HG03378 (cell line): Measurements from ENCODE around the gene LRRC8B.
"Not testable (repeated sequence)": the region's sequence is repeated elsewhere in the genome, so short reads cannot be mapped to it uniquely, and the experiment has no call there.

Experiments used
- ATAC-seq: cut with Tn5 transposase; IDR thresholded peaks from one replicate; pipeline ENCODE4 v1.9.1; 2021; ENCODE audit warnings: mild to moderate bottlenecking, moderate library complexity; ENCODE audit not compliant: unreplicated experiment

LRRC8B gene

DNA sequence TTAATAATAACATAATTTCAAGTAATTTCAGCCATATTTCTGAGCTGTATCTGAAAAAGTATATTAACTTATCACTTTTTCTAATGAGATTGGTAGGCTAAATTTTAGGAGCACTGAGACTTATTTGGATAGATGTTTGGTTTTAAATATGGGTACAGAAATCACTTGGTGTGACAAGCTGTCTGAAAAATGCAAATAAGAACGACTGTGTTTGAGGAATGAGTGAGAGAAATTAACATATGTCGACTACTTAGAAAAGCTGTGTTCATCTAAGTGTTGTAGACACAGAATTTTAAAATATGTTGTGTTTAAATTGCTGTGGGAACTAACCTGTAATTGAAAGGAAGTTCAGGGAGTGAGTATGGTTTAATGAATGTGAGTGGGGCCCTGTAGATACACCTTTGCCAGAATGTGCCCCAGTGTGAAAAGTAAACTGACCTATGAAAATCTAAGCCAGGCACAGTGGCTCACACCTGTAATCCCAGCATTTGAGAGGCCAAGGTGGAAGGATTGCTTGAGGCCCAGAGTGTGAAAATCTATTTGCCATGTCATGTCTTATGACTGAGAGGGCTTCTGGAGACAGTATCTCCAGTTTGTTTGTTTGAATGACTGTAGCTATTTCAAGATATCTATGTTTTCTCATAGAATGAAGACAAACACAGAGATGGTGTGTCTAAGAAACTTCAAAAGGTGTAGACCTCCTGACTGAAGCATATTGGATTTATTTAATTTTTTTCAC lies 54.5 kb downstream of the LRRC8B start:
- ATAC-seq, result no peak

- ATAC-seq, result no peak
Measured at GRCh38 chr1:89580036-89580435, 55.4 kb downstream of the LRRC8B start.

- no peak for ATAC-seq
Measured at GRCh38 chr1:89581859-89582258, 57.2 kb downstream of the LRRC8B start.

DNA sequence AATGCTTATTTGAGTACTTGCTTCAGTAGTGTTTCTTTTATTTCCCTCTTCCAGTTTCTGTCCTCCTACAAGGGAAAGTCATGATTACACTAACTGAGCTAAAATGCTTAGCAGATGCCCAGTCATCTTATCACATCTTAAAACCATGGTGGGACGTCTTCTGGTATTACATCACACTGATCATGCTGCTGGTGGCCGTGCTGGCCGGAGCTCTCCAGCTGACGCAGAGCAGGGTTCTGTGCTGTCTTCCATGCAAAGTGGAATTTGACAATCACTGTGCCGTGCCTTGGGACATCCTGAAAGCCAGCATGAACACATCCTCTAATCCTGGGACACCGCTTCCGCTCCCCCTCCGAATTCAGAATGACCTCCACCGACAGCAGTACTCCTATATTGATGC lies 57.9 kb downstream of the LRRC8B start:
- no peak for ATAC-seq

GRCh38 chr1:89584211-89584610 lies 59.6 kb downstream of the LRRC8B start:
- no peak for ATAC-seq

- no peak for ATAC-seq
Measured at GRCh38 chr1:89584781-89585180, 60.2 kb downstream of the LRRC8B start.

- no peak for ATAC-seq
Measured at GRCh38 chr1:89587729-89588161, 63.1 kb downstream of the LRRC8B start.

GRCh38 chr1:89588480-89588879 lies 63.9 kb downstream of the LRRC8B start:
- no peak for ATAC-seq

DNA sequence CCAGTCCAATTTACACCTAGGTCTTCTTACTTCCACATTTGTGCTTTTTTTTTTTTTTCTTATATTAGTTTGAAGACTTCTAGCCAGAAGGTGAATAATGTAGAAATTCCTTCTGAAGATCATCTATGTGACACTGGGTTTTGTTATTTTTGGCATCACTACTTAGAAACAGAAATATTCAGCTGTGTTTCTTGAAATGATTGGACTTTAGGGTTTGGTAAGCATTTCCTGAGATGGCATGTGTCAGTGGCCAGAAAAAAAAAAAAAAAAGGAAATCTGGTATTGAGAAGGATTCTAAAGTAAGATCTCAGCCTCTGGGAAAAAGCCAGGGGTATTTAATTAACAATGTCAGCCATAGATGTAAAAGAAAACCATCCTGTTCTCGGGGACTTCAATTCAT lies 64.9 kb downstream of the LRRC8B start:
- no peak for ATAC-seq

DNA sequence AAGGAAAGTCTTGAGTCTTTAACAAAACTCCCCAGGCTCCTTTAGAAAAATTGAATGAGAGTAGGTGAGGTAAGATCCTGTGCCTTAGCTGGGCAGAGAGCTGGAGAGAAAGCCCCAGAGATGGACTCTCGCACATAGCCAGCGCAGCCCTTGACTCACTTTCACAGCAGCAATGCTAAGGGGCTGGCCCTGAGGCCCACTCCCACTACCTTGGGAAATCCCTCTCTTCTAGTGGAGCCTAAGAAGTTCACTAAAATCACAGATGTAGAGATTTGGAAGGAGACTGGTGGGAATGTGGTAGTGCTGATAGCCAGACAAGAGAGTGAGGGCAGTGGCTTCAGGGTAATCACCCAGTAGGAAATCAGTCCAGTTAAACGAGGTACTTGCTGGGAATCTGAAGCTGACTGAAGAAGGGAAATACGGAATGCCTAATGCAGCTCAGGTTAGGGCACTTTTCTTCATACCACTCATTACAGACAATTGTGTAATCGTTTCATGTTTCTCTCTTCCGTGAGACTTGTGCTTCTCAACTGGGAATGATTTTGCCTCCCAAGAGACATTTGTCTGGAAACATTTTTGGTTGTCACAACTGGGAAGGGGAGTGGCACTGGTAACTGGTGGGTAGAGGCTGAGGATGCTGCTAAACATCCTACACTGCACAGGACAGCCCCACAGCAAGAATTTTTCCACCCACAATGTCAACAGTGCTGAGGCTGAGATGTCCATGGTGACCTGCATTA lies 65.9 kb downstream of the LRRC8B start:
- ATAC-seq, result no peak

DNA sequence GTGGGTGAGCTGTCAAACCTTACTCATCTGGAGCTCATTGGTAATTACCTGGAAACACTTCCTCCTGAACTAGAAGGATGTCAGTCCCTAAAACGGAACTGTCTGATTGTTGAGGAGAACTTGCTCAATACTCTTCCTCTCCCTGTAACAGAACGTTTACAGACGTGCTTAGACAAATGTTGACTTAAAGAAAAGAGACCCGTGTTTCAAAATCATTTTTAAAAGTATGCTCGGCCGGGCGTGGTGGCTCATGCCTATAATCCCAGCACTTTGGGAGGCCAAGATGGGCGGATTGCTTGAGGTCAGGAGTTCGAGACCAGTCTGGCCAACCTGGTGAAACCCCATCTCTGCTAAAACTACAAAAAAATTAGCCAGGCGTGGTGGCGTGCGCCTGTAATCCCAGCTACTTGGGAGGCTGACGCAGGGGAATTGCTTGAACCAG lies 68.3 kb downstream of the LRRC8B start:
- not testable (repeated sequence) for ATAC-seq

DNA sequence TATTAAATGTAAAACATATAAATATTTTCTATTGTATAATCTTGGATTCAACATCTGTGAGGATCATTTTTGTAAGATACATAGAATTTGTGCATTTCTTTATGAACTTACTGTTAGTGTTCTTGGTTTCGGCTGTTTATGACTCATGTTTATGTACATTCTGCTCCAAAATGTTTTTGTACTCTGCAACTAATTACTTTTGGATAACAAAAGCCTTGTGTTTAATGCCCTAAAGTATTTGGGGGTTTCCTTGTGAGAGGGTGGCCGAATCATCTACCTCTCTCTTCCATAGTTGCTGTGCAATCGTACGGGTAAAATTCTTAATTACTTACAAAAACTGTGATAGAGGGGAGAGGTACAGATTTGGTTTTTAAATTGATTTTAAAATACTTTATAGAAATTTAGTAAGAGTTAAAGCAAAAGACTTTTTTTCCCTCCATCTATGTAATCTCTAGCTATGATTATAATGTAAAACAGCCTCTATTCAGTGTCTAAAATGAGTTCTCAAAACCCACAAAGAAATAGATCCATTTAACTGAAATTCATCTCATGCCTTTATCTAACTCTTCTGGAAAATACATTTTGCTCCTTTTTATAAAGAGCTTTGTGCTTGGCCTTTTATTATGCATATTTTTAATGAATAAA lies 69.6 kb downstream of the LRRC8B start:
- ATAC-seq, result no peak

DNA sequence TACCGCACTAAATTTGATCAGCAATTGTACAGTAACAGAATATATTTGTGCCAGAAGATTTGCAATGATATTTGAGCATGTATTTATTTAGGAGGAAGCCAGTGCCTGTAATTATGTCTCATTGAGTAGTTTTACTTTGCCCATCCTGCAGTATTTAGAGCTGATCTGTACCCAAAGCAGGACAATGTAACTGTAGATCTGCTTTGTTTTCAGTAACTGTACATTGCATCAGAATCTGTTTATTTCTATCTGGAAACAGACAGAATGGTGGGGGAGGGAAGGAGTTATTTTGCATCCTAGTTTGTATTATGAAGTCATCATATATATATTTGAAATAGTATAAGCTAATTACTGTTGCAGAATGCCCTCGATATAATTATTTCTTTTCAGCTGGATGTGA lies 72.1 kb downstream of the LRRC8B start:
- no peak for ATAC-seq

DNA sequence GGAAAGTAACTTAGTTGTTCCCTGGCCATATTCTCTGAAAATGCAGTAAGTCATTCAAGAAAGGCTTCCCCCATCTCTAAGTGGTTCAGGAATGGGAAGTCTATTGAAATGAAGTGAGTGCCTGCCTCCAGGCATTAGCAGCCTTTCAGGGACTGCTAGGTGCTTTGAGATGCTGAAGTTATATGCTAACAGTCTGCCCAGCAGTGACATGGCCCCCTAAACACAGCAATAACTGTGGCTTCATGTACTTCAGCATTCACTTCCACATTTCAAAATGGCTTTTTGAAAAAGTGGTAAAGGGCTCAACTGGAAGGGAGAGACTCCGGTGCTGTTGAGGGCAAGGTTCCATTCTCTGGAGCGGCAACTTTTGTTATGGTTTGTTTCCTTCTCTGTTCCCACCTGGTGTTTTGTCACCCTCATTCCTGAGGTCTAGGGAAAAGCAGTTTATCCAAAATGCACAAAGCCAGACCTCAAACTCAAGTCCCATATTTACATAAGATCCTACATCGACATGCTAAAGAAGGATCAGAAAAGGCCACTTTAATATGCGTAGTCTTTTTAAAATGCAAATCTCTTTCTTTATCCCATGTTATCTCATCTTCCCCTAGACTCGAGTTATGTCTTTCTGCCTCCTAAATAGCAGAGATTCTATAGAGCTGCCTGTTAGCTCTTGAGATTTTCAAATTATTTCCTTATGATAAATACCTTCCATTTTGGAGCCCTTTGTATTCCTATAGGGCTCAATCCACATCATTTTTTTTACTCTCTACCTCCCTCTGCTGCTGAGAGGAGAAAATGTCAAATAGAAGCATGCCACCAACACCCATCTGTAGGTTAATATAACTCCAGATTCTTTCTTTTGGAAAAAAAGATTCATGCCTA lies 74.1 kb downstream of the LRRC8B start:
- peak; percentile 58 for ATAC-seq

- ATAC-seq, result no peak
Measured at GRCh38 chr1:89599332-89599630, 74.7 kb downstream of the LRRC8B start.

DNA sequence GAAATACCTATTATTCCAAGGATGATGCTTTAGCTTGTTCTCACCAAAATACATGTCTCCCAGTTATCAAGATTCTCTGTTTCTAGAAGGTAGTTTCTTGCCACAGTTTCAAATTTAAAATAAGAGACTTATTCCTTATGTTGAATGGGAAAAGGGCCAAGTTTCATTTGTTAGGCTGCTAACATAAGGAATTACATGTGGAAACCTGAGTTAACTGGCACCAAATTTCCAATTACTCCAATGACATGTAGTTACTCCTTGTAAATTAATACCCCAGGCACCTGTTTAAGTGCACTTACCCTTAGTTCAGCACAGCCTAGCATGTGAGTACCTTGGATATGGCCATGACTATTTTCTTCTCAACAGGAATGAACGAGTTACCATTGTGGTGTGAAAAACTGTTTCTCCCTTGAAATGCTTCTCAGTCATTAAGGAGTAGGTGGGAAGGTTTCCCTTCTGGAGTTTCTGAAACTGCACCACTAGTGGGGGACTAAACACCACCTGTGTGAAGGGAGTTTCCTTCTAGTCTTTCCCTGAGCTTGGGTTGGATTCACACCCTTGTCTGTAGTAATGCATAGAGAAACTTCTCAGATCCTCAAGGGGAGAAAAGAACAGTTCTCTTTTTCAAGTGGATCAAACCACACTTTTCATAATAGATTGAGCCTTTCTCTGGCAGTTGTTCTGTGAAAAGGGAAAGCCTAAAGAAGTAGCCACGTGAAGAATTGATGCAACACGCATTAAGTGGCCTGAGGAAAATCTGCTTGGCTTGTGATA lies 76.0 kb downstream of the LRRC8B start:
- ATAC-seq, result no peak

DNA sequence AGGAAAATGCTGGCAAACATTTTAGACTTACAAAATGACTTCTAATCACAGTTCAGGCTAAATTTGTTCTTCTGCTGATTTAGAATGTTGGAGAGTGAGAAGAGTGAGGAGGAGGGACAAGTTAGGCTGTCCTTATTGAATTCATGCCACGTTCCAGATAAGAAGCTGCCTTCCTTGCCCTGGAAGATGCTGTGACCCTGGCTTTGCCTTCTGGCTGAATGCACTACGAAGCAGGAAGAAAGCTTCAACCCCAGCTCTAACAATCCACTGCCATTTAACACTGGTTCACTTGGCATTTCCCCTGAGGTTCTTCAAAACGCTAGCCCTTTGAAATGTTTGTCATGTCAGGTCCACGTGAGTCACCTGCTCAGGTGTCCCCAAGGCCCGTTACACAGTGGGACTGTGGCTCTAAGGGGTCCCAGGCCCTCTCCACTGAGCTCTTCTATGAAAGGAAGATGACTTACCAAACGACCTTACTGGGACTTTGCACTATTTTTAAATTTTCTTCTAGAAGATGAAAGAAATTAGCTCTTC lies 78.3 kb downstream of the LRRC8B start:
- no peak for ATAC-seq

GRCh38 chr1:89603651-89604413 lies 79.2 kb downstream of the LRRC8B start:
- ATAC-seq, result no peak

DNA sequence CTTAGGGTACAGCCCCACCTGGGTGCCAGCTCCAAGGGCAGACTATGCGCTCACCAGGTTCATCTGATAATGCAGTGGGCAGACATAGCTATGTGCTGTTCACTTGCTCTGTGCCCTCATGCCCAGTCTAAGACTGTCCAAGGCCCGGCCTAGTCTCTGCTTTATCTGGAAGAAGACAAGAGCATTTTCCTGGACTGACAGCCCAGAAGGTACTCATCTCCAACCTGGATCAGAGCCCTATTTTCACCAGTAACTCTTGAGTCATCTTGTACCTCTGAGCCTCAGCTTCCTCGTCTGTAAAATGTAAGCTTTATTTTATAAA lies 79.7 kb downstream of the LRRC8B start:
- no peak for ATAC-seq

- no peak for ATAC-seq
Measured at GRCh38 chr1:89605692-89606091, 81.1 kb downstream of the LRRC8B start.
